ENCODE measurements around the gene RBMS2.

- TF ChIP-seq EZH2 (IDR thresholded peaks at IDR 0.05; ENCODE audit: insufficient read depth, poor library complexity, severe bottlenecking), result no peak
- no peak for TF ChIP-seq EZH2phosphoT487 (IDR thresholded peaks at IDR 0.05; ENCODE audit: insufficient read depth, low read depth)
These were observed 31.3 kb upstream of the RBMS2 start for GRCh38 chr12:56490360-56490759.

Data from GM23248 (cell line).